Superior temporal gyrus (tissue), 1 donor: ENCODE data around the gene ELP2.
"Not testable (repeated sequence)": the region's sequence is repeated elsewhere in the genome, so short reads cannot be mapped to it uniquely, and the experiment has no call there.

Source experiments
- DNase-seq: peaks from one replicate; pipeline ENCODE4 v3.0.0-alpha.2; 2016; ENCODE audit errors: extremely low spot score

Gene ELP2

GRCh38 chr18:36188916-36189315, 59.2 kb downstream of the ELP2 start:
- no peak for DNase-seq

- no peak for DNase-seq
Measured at GRCh38 chr18:36189486-36189885, 59.8 kb downstream of the ELP2 start.

- no peak for DNase-seq
Measured at GRCh38 chr18:36191286-36191685, 61.6 kb downstream of the ELP2 start.

- no peak for DNase-seq
Measured at GRCh38 chr18:36191711-36192110, 62.0 kb downstream of the ELP2 start.

GRCh38 chr18:36194600-36195315, 65.1 kb downstream of the ELP2 start:
- no peak for DNase-seq

GRCh38 chr18:36195427-36196122, 65.9 kb downstream of the ELP2 start:
- no peak for DNase-seq

GRCh38 chr18:36196238-36196995, 66.7 kb downstream of the ELP2 start:
- no peak for DNase-seq

GRCh38 chr18:36197511-36198166, 67.9 kb downstream of the ELP2 start:
- no peak for DNase-seq

GRCh38 chr18:36199691-36200295, 70.1 kb downstream of the ELP2 start:
- DNase-seq = no peak

GRCh38 chr18:36200354-36200771, 70.7 kb downstream of the ELP2 start:
- no peak for DNase-seq

- DNase-seq = no peak
Measured at GRCh38 chr18:36201765-36202164, 72.1 kb downstream of the ELP2 start.

- DNase-seq = no peak
Measured at GRCh38 chr18:36203360-36203895, 73.7 kb downstream of the ELP2 start.

- no peak for DNase-seq
Measured at GRCh38 chr18:36205166-36205565, 75.5 kb downstream of the ELP2 start.

GRCh38 chr18:36207303-36207702, 77.6 kb downstream of the ELP2 start:
- no peak for DNase-seq

- DNase-seq = not testable (repeated sequence)
Measured at GRCh38 chr18:36207969-36208368, 78.3 kb downstream of the ELP2 start.

- DNase-seq = no peak
Measured at GRCh38 chr18:36211612-36212065, 81.9 kb downstream of the ELP2 start.

GRCh38 chr18:36212301-36213171, 82.8 kb downstream of the ELP2 start:
- no peak for DNase-seq

GRCh38 chr18:36214811-36215210, 85.1 kb downstream of the ELP2 start:
- no peak for DNase-seq

- DNase-seq = no peak
Measured at GRCh38 chr18:36215577-36215976, 85.9 kb downstream of the ELP2 start.

GRCh38 chr18:36217348-36217747, 87.6 kb downstream of the ELP2 start:
- no peak for DNase-seq
